ENCODE measurements around the gene CUTA. TPM values are rescaled to one million over a fixed set of nuclear protein-coding genes. Genes with fewer than 3 reads are reported as not detected.
A peak's percentile ranks its signal among the peaks of the same experiment; 100 is the strongest.

Gene CUTA
- total and polyA plus RNA-seq, 7 experiments from 2014 or later: 148 to 466 (median 205) TPM

DNA sequence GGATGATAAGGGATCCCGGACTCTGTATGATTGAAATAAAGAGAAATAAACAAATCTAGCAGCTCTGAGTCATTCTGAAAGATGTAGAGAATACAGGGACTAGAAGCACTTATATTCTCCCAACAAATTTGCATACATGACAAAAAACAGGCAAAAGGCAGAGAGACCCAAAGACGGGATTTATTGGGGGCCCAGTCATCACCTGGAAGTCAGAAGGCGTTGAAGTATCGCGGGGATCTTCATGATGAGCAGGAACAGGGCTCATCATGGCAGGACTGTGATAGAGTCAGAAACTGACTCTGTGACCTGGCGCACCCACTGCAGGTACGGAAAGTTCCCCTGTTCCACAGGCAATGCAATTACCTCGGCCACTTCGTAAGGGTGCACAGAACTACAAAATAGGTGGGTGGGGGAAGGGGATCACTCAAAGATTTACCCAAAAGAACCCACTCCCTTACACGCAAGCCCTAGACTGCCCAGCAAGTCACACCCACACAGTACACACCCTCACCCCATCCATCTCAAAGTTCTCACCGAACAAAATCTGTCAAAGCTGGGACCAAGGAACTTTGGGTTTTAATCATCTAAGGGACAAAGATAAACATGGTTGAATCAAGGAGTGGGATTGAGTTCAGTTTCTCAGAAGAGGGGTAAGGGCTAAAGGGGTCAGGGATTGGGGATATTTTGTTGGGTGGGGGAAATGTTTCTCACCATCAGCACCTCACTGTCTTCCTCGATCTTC lies 1.4 kb downstream of the CUTA start:
- Histone ChIP-seq H3K9me3 (ENCODE audit: control insufficient read depth in 2 of 3, low read length in 3 of 3) (no peaks in the 10 kb centered on the region), H3K4me3 (ENCODE audit: low read length) (peak overlapping the region; percentile 72), H3K4me1 (ENCODE audit: control insufficient read depth in 2 of 2, insufficient read depth in 2 of 2, low read length in 2 of 2) (peaks cover 44 to 67% of the 10 kb centered on the region in 2 donors), H3K36me3 (ENCODE audit: control insufficient read depth in 2 of 3, insufficient read depth in 3 of 3, low read length in 3 of 3) (peaks cover 5 to 41% (median 14%) of the 10 kb centered on the region in 3 experiments), H3K27me3 (ENCODE audit: control insufficient read depth in 2 of 2, insufficient read depth in 2 of 2, low read length in 2 of 2) (no peaks in the 10 kb centered on the region), H3K27ac (ENCODE audit: low read depth, low read length) (peak overlapping the region; percentile 94)
- DNase-seq (peak in 2 of 9 donors; percentile 42 to 43), ATAC-seq (no peak)
- peak overlapping the region; percentile 98 to 100 (median 99) for H3K27ac Mint-ChIP-seq
- no peaks in the 10 kb centered on the region for H3K27me3 Mint-ChIP-seq
- peaks cover 53 to 89% (median 77%) of the 10 kb centered on the region in 7 donors for H3K4me1 Mint-ChIP-seq
- no peaks in the 10 kb centered on the region for H3K9me3 Mint-ChIP-seq
- ChIA-PET CTCF (interaction anchor here (1.6 kb wide), 1 partner anchor 72 kb away, joined by 5 read pairs; no protein-coding TSS in a partner anchor), POLR2A (interaction anchor here (0.7 to 4.3 kb wide), 11 partner anchors 8 to 168 kb away, joined by 3 to 61 read pairs (median 9); partner anchors contain the start of genes RGL2, ZBTB22 and ZBTB9)
- intact Hi-C loops (cut with micrococcal nuclease): loop anchor here (10.0 kb wide), 4 partner anchors 298 to 1752 kb away; partner anchors contain the start of genes C6orf47 (in 1 of the 2), CSNK2B (in 1 of the 2), GPANK1 (in 1 of the 2) and GPSM3 (in 1 of the 2)
- H3K4me3 Mint-ChIP-seq: peak overlapping the region; percentile 88 to 97 (median 94)
- peaks cover 3 to 26% (median 19%) of the 10 kb centered on the region in 5 donors for H3K36me3 Mint-ChIP-seq

DNA sequence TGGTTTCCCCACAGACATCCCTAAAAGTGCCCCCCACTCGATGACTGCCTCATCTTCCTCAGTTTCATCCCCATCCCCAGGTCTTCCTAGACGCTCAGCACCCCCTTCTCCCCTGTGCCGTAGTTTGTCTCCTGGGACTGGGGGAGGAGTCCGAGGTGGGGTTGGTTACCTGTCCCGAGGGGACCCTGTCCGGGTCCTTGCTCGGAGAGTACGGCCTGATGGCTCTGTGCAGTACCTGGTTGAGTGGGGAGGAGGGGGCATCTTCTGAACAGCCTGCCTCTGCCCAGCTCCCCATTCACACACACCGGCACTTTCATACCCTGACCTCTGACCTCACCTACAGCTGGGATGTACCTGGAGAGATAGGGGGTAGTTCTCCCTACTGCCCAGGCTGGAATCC lies 2.1 kb downstream of the CUTA start:
- POLR2A ChIA-PET: interaction anchor here (0.7 to 4.3 kb wide), 7 partner anchors 9 to 168 kb away, joined by 3 to 61 read pairs (median 9); partner anchors contain the start of gene ZBTB9
- ATAC-seq: no peak
- no peaks in the 10 kb centered on the region for H3K9me3 ChIP-seq (ENCODE audit: control insufficient read depth in 2 of 3, low read length in 3 of 3)
- peaks cover 5 to 45% (median 14%) of the 10 kb centered on the region in 3 experiments for H3K36me3 ChIP-seq (ENCODE audit: control insufficient read depth in 2 of 3, insufficient read depth in 3 of 3, low read length in 3 of 3)
- Mint-ChIP-seq H3K9me3 (no peaks in the 10 kb centered on the region), H3K36me3 (peaks cover 3 to 26% (median 19%) of the 10 kb centered on the region in 5 donors), H3K27me3 (no peaks in the 10 kb centered on the region), H3K27ac (peak overlapping the region; percentile 30 to 100 (median 94)), H3K4me1 (peaks cover 47 to 86% (median 74%) of the 10 kb centered on the region in 7 donors), H3K4me3 (peak overlapping the region; percentile 17 to 90 (median 57))
- H3K27ac ChIP-seq (ENCODE audit: low read depth, low read length): peak overlapping the region; percentile 94
- H3K4me3 ChIP-seq (ENCODE audit: low read length): no peak overlapping the region
- peaks cover 47 to 62% of the 10 kb centered on the region in 2 donors for H3K4me1 ChIP-seq (ENCODE audit: control insufficient read depth in 2 of 2, insufficient read depth in 2 of 2, low read length in 2 of 2)
- intact Hi-C loops (cut with micrococcal nuclease): loop anchor here (10.0 kb wide), 4 partner anchors 299 to 1751 kb away; partner anchors contain the start of genes C6orf47 (in 1 of the 2), CSNK2B (in 1 of the 2), GPANK1 (in 1 of the 2) and GPSM3 (in 1 of the 2)
- no peaks in the 10 kb centered on the region for H3K27me3 ChIP-seq (ENCODE audit: control insufficient read depth in 2 of 2, insufficient read depth in 2 of 2, low read length in 2 of 2)
- CTCF ChIA-PET: no interaction called here
- peak in 1 of 9 donors; percentile 22 for DNase-seq

DNA sequence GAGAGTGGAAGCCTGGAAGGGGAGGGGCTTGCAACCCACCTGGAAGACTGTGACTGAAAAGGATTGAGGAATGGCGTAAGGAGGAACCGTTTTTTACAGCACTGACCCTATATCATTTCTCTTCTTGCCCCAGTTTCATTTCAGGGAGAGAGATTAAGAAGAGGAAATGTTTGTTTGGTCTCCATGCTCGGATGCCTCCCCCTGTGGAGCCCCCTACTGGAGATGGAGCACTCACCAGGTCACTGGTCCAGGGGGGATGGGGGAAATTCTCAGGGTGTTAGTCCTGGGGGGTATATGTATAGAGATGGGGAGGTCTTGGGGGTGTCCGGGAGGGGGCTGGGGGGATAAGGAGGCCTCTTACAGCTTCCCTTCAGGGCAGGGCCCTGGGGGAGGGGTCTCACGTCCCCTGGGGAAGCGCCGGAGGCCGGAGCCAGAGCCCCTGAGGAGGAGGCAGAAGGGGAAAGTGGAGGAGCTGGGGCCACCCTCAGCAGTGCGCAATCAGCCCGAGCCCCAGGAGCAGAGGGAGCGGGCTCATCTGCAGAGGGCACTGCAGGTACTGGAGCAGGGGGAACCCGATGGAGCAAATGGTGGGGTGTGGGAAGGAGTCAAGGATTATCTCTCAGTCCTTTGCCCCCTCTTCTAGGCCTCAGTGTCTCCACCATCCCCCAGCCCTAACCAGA lies 3.2 kb downstream of the CUTA start:
- H3K9me3 Mint-ChIP-seq: peaks cover 0 to under 1% (median 0%) of the 10 kb centered on the region in 11 donors
- peak overlapping the region in 7 of 10 donors; percentile 6 to 92 (median 68) for H3K4me3 Mint-ChIP-seq
- no peaks in the 10 kb centered on the region for H3K9me3 ChIP-seq (ENCODE audit: control insufficient read depth in 2 of 3, low read length in 3 of 3)
- intact Hi-C loops (cut with micrococcal nuclease): loop anchor here (5.0 to 10.0 kb wide), 7 partner anchors 208 to 1750 kb away; partner anchors contain the start of genes C6orf47 (in 1 of the 2), CSNK2B (in 1 of the 2), GPANK1 (in 1 of the 2) and GPSM3 (in 1 of the 2)
- peaks cover 5 to 45% (median 14%) of the 10 kb centered on the region in 3 experiments for H3K36me3 ChIP-seq (ENCODE audit: control insufficient read depth in 2 of 3, insufficient read depth in 3 of 3, low read length in 3 of 3)
- H3K4me3 ChIP-seq (ENCODE audit: low read length): no peak overlapping the region
- H3K4me1 Mint-ChIP-seq: peaks cover 47 to 86% (median 73%) of the 10 kb centered on the region in 7 donors
- H3K27ac Mint-ChIP-seq: peak overlapping the region in 7 of 9 donors; percentile 30 to 99 (median 83)
- POLR2A ChIA-PET: interaction anchor here (1.0 to 6.2 kb wide), 4 partner anchors 10 to 35 kb away, joined by 3 to 39 read pairs (median 22); no protein-coding TSS in a partner anchor
- H3K4me1 ChIP-seq (ENCODE audit: control insufficient read depth in 2 of 2, insufficient read depth in 2 of 2, low read length in 2 of 2): peaks cover 47 to 63% of the 10 kb centered on the region in 2 donors
- H3K27ac ChIP-seq (ENCODE audit: low read depth, low read length): peak overlapping the region; percentile 2
- ATAC-seq (no peak), DNase-seq (peak in 1 of 9 donors; percentile 19)
- CTCF ChIA-PET: interaction anchor here (0.9 kb wide), 1 partner anchor 11 kb away, joined by 3 read pairs; no protein-coding TSS in a partner anchor
- peaks cover 3 to 27% (median 19%) of the 10 kb centered on the region in 5 donors for H3K36me3 Mint-ChIP-seq
- H3K27me3 Mint-ChIP-seq: no peaks in the 10 kb centered on the region
- no peaks in the 10 kb centered on the region for H3K27me3 ChIP-seq (ENCODE audit: control insufficient read depth in 2 of 2, insufficient read depth in 2 of 2, low read length in 2 of 2)

- peak overlapping the region in 8 of 10 donors; percentile 38 to 92 (median 86) for H3K4me3 Mint-ChIP-seq
- DNase-seq (no peak), ATAC-seq (no peak)
- peaks cover 3 to 27% (median 19%) of the 10 kb centered on the region in 5 donors for H3K36me3 Mint-ChIP-seq
- intact Hi-C loops (cut with micrococcal nuclease): loop anchor here (5.0 to 10.0 kb wide), 7 partner anchors 209 to 1749 kb away; partner anchors contain the start of genes C6orf47 (in 1 of the 2), CSNK2B (in 1 of the 2), GPANK1 (in 1 of the 2) and GPSM3 (in 1 of the 2)
- ChIA-PET CTCF (interaction anchor here (0.9 kb wide), 1 partner anchor 12 kb away, joined by 3 read pairs; no protein-coding TSS in a partner anchor), POLR2A (interaction anchor here (1.0 to 6.2 kb wide), 5 partner anchors 9 to 441 kb away, joined by 3 to 39 read pairs (median 4); no protein-coding TSS in a partner anchor)
- H3K4me1 ChIP-seq (ENCODE audit: control insufficient read depth in 2 of 2, insufficient read depth in 2 of 2, low read length in 2 of 2): peaks cover 43 to 58% of the 10 kb centered on the region in 2 donors
- peak overlapping the region; percentile 100 for H3K27ac ChIP-seq (ENCODE audit: low read depth, low read length)
- peak overlapping the region; percentile 34 to 96 (median 86) for H3K27ac Mint-ChIP-seq
- H3K4me3 ChIP-seq (ENCODE audit: low read length): no peak overlapping the region
- H3K36me3 ChIP-seq (ENCODE audit: control insufficient read depth in 2 of 3, insufficient read depth in 3 of 3, low read length in 3 of 3): peaks cover 5 to 45% (median 14%) of the 10 kb centered on the region in 3 experiments
- no peaks in the 10 kb centered on the region for H3K9me3 ChIP-seq (ENCODE audit: control insufficient read depth in 2 of 3, low read length in 3 of 3)
- H3K4me1 Mint-ChIP-seq: peaks cover 42 to 80% (median 71%) of the 10 kb centered on the region in 7 donors
- H3K9me3 Mint-ChIP-seq: peaks cover 0 to 5% (median 0%) of the 10 kb centered on the region in 11 donors
- no peaks in the 10 kb centered on the region for H3K27me3 ChIP-seq (ENCODE audit: control insufficient read depth in 2 of 2, insufficient read depth in 2 of 2, low read length in 2 of 2)
- H3K27me3 Mint-ChIP-seq: no peaks in the 10 kb centered on the region
Measured at GRCh38 chr6:33413241-33414120, 4.4 kb downstream of the CUTA start.

DNA sequence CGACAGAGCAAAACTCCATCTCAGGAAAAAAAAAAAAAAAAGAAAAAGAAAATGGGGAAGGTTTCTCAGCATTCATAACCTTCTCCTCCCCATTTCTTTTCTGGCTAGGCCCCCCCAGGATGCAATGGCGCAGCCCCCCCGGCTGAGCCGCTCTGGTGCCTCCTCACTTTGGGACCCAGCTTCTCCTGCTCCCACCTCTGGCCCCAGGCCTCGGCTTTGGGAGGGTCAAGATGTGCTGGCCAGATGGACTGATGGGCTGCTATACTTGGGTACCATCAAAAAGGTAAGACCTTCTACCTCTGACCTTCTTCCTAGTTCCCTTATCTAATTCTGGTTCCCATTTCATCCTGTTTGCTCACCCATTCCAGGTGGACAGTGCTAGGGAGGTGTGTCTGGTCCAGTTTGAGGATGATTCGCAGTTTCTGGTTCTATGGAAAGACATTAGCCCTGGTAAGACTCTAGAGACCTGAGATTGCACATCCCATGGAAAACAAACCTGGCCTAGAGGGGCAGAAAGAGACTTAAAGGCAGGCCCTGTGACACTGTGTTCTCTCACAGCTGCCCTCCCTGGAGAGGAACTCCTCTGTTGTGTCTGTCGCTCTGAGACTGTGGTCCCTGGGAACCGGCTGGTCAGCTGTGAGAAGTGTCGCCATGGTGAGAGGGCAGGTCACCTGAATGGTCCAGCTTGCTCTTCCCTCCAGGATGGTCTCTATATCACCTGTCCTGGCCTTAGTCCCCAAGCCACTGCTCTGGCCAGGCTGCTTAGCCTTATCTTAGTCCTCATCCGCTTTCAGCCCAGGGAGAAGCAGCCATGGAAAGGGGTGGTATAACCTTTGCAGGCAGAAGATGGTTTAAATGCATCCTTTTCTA lies 5.5 kb downstream of the CUTA start:
- H3K4me1 Mint-ChIP-seq: peaks cover 37 to 69% (median 67%) of the 10 kb centered on the region in 7 donors
- intact Hi-C loops (cut with micrococcal nuclease): loop anchor here (5.0 to 10.0 kb wide), 7 partner anchors 210 to 1748 kb away; partner anchors contain the start of genes C6orf47 (in 1 of the 2), CSNK2B (in 1 of the 2), GPANK1 (in 1 of the 2) and GPSM3 (in 1 of the 2)
- no peak overlapping the region for H3K4me3 ChIP-seq (ENCODE audit: low read length)
- ATAC-seq: no peak
- peaks cover 0 to 5% (median 0%) of the 10 kb centered on the region in 11 donors for H3K9me3 Mint-ChIP-seq
- POLR2A ChIA-PET: interaction anchor here (1.3 to 6.2 kb wide), 5 partner anchors 10 to 440 kb away, joined by 3 to 39 read pairs (median 11); no protein-coding TSS in a partner anchor
- no peaks in the 10 kb centered on the region for H3K27me3 ChIP-seq (ENCODE audit: control insufficient read depth in 2 of 2, insufficient read depth in 2 of 2, low read length in 2 of 2)
- H3K4me1 ChIP-seq (ENCODE audit: control insufficient read depth in 2 of 2, insufficient read depth in 2 of 2, low read length in 2 of 2): peaks cover 42 to 56% of the 10 kb centered on the region in 2 donors
- peak overlapping the region; percentile 100 for H3K27ac ChIP-seq (ENCODE audit: low read depth, low read length)
- CTCF ChIA-PET: no interaction called here
- H3K9me3 ChIP-seq (ENCODE audit: control insufficient read depth in 2 of 3, low read length in 3 of 3): no peaks in the 10 kb centered on the region
- H3K27ac Mint-ChIP-seq: peak overlapping the region; percentile 36 to 96 (median 94)
- no peak for DNase-seq
- no peaks in the 10 kb centered on the region for H3K27me3 Mint-ChIP-seq
- peaks cover 5 to 45% (median 14%) of the 10 kb centered on the region in 3 experiments for H3K36me3 ChIP-seq (ENCODE audit: control insufficient read depth in 2 of 3, insufficient read depth in 3 of 3, low read length in 3 of 3)
- peaks cover 3 to 28% (median 19%) of the 10 kb centered on the region in 5 donors for H3K36me3 Mint-ChIP-seq
- peak overlapping the region; percentile 38 to 92 (median 87) for H3K4me3 Mint-ChIP-seq

Data from naive thymus-derived CD4-positive, alpha-beta T cell (primary cell).